ENCODE measurements around the gene DARS1.

GRCh38 chr2:135984199-135985017 is 1.0 kb downstream of the DARS1 start:
- no peak for TF ChIP-seq YY1 (IDR thresholded peaks at IDR 0.05; ENCODE audit: insufficient read depth, insufficient read length)
- no peak for TF ChIP-seq SUZ12 (IDR thresholded peaks at IDR 0.05; ENCODE audit: extremely low read depth, insufficient read depth, insufficient read length)
- TF ChIP-seq ZNF274 (IDR thresholded peaks at IDR 0.05; ENCODE audit: low read depth, low read length) = no peak
